CD4-positive, alpha-beta T cell treated with Interferon alpha-2 for 1 hour (primary cell): Measurements from ENCODE around the gene ATG7.
"Not testable (repeated sequence)": the region's sequence is repeated elsewhere in the genome, so short reads cannot be mapped to it uniquely, and the experiment has no call there.

ENCODE experiments used
- DNase-seq, 2 donors: peaks; one replicate each; pipeline ENCODE4 v3.0.0-alpha.2; 2020 to 2022

ATG7 gene

GRCh38 chr3:11255537-11255936 lies 16.7 kb upstream of the ATG7 start:
- DNase-seq: not testable (repeated sequence)

DNA sequence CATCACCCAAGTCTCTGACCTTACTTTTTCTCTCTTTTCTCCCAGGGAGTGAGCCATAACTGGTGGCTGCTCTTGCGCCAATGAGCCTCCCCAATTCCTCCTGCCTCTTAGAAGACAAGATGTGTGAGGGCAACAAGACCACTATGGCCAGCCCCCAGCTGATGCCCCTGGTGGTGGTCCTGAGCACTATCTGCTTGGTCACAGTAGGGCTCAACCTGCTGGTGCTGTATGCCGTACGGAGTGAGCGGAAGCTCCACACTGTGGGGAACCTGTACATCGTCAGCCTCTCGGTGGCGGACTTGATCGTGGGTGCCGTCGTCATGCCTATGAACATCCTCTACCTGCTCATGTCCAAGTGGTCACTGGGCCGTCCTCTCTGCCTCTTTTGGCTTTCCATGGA lies 13.2 kb upstream of the ATG7 start:
- no peak for DNase-seq

- DNase-seq: peak in 1 of 2 donors; percentile 16
Observed at GRCh38 chr3:11260460-11260859, 11.7 kb upstream of the ATG7 start.

GRCh38 chr3:11269007-11269406 lies 3.2 kb upstream of the ATG7 start:
- DNase-seq: no peak

- peak in 1 of 2 donors; percentile 25 for DNase-seq
Observed at GRCh38 chr3:11272906-11273574, 843 bp downstream of the ATG7 start.

GRCh38 chr3:11273891-11274291 lies 1.7 kb downstream of the ATG7 start:
- DNase-seq: peak in 1 of 2 donors; percentile 53

- DNase-seq: no peak
Observed at GRCh38 chr3:11274566-11275142, 2.5 kb downstream of the ATG7 start.

GRCh38 chr3:11275926-11276325 lies 3.7 kb downstream of the ATG7 start:
- no peak for DNase-seq

- no peak for DNase-seq
Observed at GRCh38 chr3:11276901-11277300, 4.7 kb downstream of the ATG7 start.

GRCh38 chr3:11282250-11283138 lies 10.3 kb downstream of the ATG7 start:
- DNase-seq: no peak

DNA sequence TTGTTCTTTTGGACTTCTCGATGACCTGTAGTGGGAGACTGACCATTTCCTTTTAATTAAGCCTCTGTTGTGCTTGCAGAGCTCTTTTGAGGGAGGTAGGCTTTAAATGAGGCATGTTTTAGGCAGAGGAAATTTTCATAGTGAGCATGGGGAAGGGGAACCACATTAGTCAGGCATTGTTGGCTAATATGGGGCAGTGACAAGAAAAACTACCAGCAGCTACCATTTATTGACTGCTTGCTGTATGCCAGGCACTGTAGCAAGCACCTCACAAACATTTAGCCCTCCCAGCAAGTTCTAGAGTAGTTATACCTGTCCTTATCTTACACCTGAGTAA lies 10.9 kb downstream of the ATG7 start:
- no peak for DNase-seq

- no peak for DNase-seq
Observed at GRCh38 chr3:11284011-11284410, 11.8 kb downstream of the ATG7 start.

DNA sequence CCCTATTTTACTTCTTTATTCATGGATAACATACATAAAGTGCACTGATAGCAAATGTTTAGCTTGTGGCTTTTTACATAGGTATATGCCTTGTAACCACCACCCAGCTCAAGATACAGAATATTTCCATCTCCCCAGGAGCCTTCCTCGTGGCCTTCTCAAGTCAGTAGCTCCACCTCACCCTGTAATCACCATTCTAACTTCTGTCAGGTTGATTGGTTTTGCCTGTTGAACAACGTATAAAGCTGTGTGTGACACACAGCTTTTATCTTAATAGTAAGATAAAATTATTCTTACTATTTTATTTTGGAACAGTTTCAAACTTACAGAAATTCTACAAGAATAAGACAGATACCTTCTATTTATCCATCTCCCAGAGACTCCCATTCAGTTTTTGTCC lies 13.3 kb downstream of the ATG7 start:
- DNase-seq: no peak

DNA sequence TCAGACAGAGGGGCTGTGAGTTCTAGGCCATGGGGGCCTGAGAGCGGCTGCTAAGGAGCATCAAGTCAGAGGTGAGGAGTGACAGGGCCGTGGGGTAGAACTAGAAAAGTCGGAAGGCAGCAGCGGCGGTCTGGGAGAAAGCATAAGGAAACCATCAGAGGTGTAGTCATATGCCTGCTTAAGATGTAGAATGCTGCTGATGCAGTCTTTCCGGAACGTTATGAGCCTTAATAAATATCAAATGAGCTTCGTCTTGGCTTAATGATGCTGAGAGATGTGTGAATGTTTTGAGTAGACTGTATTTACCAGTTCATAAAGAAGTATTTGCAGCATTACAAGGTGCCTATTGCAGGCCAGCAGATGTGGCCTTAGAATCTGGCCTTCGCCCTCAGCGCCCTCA lies 15.2 kb downstream of the ATG7 start:
- DNase-seq: no peak

DNA sequence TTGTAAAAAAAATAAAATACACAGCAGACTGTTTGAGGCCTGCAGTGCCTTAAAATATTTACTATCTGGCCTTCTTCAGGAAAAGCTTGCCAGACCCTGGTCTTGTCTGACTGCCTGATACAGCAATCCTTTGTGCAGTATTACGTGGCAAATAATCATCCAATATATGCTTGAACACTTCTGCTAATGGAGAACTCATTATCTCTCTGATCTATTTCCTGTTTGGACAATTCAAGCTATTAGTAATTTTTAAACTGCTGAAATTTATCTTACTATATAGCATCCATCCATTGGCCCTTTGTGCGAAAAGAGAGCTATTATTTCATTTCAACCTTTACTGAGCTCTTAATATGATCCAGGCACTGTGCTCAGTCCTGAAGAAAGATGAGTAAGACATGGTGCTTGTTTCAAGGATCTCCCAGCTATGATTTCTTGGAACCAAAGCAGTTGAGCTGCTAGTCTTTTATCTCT lies 15.9 kb downstream of the ATG7 start:
- no peak for DNase-seq

DNA sequence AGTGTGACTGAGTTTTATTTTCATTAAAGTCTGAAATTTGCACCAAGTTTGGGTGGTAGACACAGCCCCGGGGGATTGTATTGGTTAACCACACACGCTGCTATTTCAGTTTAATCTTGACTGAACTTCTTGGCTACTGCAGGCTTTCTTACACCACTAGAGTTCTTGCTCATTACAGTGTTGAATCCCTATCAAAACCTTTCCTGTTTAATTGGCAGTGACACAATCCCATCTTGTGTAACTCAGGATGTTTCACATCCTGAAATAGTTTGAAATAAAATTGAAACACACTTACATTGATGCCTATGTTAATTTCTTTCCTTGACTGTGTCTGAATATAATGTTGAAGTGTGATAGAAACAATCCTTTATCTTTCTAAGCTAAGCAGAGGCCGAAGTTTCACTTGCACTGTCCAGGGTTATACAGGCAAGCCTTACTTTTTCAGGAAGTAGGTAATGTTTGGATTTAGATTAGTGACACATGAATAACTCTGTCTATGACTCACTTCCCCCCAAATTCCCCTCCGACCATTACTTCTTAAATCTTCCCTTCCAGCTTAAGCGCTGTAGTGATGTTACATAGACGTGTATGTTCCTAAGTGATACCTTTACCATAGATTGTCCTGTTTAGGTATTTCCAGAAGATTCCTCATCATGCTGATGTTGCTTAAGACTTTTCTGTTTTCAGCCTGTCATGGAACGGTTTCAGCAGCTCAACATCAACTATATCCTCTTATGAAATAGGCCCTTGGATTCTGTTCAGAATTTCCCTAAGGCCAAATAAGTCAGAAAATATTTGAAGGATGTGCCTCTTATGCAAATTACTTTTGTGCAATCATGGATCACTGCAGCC lies 16.8 kb downstream of the ATG7 start:
- DNase-seq: peak; percentile 48 to 52

GRCh38 chr3:11289864-11290263 lies 17.7 kb downstream of the ATG7 start:
- DNase-seq: no peak

- DNase-seq: peak; percentile 52 to 77
Observed at GRCh38 chr3:11290743-11291680, 18.8 kb downstream of the ATG7 start.

DNA sequence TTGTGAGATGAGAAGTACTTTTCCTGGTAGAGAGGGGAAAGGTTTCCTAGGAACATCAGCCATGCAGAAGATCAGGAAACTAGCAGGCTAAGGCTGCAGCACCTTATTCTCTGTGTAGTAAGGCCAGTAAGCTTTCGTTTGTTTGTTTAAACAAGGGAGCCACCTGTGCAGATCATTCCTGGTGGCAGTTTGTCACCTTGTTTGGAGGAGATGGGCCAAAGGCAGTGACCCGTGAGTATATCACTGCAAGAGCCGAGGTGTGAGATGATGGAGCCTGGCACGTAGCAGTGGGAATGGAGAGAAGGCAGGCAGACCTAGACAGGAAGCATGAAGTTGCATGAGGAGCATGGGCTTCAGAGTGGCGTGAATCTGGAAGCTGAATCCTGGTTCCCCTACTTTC lies 19.6 kb downstream of the ATG7 start:
- no peak for DNase-seq

GRCh38 chr3:11297126-11297525 lies 24.9 kb downstream of the ATG7 start:
- no peak for DNase-seq

DNA sequence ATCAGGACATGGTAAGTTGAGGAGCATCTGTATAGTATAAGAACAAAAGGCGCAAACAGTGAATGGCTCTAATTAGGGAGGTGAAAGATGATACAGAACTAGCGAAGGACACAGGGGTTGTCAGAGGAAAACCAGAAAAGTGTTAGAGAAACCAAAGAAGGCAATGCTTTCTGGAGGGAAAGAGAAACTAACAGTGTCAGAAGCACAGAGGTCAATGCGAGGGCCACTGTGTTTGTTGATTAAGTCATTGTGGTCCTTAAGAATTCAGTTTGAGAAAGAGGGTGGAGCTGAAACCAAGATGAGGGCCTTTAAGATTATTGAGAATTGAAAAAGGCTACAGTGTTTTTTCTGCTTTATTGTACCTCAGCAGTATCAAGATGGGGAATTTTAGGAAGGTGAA lies 28.8 kb downstream of the ATG7 start:
- peak; percentile 25 to 51 for DNase-seq

- no peak for DNase-seq
Observed at GRCh38 chr3:11302444-11302843, 30.2 kb downstream of the ATG7 start.
